GM12878 (cell line): ENCODE data around the gene GDNF.

Experiments used
- CBX3 ChIP-seq: fragments of 200-600 bp; sonication (generic); IDR thresholded peaks from 2 replicates; pipeline ENCODE4 v1.6.1; 2016; ENCODE audit warnings: low read depth, borderline replicate concordance
- POLR2A ChIP-seq: IDR thresholded peaks from 2 replicates; pipeline ENCODE4 v1.6.1; 2011; ENCODE audit warnings: low read depth, mild to moderate bottlenecking, low read length
- POLR2AphosphoS2 ChIP-seq: IDR thresholded peaks from 2 replicates; pipeline ENCODE4 v1.6.1; 2011; ENCODE audit warnings: low read depth, mild to moderate bottlenecking, low read length, improper control_type of control experiment, moderate library complexity
- TAF1 ChIP-seq: IDR thresholded peaks from 2 replicates; pipeline ENCODE4 v1.6.1; 2011; ENCODE audit warnings: mild to moderate bottlenecking, low read depth, low read length, borderline replicate concordance
- TF ChIP-seq, protein P1 (sequence below): IDR thresholded peaks from 2 replicates; pipeline ENCODE4 v1.6.1; 2011; ENCODE audit warnings: borderline replicate concordance, low read depth, mild to moderate bottlenecking, moderate library complexity, low read length; ENCODE audit not compliant: insufficient read depth, poor library complexity, severe bottlenecking
- TF ChIP-seq, protein P2 (sequence below): fragments of 450-650 bp; IDR thresholded peaks from 2 replicates; pipeline ENCODE4 v1.6.1; 2016; ENCODE audit warnings: mild to moderate bottlenecking
- TF ChIP-seq, protein P3 (sequence below), 3 experiments: IDR thresholded peaks in 2 of 3; conservative IDR thresholded peaks in 1 of 3; 2 replicates each; pipeline ENCODE4 v1.5.1; 2011; ENCODE audit warnings: low read depth in 3 of 3, low read length in 3 of 3, mild to moderate bottlenecking in 3 of 3, control low read depth in 2 of 3, moderate library complexity in 2 of 3, inconsistent platforms in 1 of 3, mixed read lengths in 1 of 3; ENCODE audit not compliant: control insufficient read depth in 2 of 3, insufficient read depth in 1 of 3; ENCODE audit errors: extremely low read depth in 1 of 3
- TF ChIP-seq, protein P4 (sequence below): IDR thresholded peaks from 2 replicates; pipeline ENCODE4 v1.6.1; 2012; ENCODE audit warnings: low read depth, low read length, improper control_type of control experiment

DNA sequence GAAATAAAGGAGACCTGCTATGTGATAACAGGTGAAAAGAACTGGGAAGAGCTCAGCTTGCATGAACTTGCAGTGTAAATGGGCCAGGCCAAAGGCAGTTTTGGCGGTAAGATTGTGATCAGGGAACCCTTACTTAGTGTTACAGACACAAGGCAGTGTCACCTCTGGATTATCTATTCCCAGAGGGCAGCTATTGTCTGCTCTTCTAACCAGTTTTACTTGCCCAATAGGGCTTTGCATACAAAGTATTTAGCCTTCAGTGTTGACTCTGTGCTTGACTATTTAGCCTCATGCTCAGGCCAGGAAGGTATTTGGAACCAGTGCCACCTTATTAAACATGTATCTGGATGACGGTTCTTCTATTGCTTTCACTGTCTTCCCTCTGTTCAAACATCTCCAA lies 38.3 kb downstream of the GDNF start:
- TF ChIP-seq POLR2A, result no peak
- TF ChIP-seq, protein P1, sequence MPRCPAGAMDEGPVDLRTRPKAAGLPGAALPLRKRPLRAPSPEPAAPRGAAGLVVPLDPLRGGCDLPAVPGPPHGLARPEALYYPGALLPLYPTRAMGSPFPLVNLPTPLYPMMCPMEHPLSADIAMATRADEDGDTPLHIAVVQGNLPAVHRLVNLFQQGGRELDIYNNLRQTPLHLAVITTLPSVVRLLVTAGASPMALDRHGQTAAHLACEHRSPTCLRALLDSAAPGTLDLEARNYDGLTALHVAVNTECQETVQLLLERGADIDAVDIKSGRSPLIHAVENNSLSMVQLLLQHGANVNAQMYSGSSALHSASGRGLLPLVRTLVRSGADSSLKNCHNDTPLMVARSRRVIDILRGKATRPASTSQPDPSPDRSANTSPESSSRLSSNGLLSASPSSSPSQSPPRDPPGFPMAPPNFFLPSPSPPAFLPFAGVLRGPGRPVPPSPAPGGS, result no peak
- TF ChIP-seq, protein P2, sequence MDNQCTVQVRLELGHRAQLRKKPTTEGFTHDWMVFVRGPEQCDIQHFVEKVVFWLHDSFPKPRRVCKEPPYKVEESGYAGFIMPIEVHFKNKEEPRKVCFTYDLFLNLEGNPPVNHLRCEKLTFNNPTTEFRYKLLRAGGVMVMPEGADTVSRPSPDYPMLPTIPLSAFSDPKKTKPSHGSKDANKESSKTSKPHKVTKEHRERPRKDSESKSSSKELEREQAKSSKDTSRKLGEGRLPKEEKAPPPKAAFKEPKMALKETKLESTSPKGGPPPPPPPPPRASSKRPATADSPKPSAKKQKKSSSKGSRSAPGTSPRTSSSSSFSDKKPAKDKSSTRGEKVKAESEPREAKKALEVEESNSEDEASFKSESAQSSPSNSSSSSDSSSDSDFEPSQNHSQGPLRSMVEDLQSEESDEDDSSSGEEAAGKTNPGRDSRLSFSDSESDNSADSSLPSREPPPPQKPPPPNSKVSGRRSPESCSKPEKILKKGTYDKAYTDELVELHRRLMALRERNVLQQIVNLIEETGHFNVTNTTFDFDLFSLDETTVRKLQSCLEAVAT, result no peak
- TF ChIP-seq TAF1, result no peak
- TF ChIP-seq, protein P3, sequence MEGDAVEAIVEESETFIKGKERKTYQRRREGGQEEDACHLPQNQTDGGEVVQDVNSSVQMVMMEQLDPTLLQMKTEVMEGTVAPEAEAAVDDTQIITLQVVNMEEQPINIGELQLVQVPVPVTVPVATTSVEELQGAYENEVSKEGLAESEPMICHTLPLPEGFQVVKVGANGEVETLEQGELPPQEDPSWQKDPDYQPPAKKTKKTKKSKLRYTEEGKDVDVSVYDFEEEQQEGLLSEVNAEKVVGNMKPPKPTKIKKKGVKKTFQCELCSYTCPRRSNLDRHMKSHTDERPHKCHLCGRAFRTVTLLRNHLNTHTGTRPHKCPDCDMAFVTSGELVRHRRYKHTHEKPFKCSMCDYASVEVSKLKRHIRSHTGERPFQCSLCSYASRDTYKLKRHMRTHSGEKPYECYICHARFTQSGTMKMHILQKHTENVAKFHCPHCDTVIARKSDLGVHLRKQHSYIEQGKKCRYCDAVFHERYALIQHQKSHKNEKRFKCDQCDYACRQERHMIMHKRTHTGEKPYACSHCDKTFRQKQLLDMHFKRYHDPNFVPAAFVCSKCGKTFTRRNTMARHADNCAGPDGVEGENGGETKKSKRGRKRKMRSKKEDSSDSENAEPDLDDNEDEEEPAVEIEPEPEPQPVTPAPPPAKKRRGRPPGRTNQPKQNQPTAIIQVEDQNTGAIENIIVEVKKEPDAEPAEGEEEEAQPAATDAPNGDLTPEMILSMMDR (IDR thresholded peaks at IDR 0.05 in 2 of 3, conservative IDR thresholded peaks at IDR 0.05 in 1 of 3; ENCODE audit: control insufficient read depth in 2 of 3, extremely low read depth in 1 of 3, insufficient read depth in 1 of 3, low read depth in 3 of 3, low read length in 3 of 3), result no peak
- no peak for TF ChIP-seq CBX3
- TF ChIP-seq POLR2AphosphoS2, result no peak
- TF ChIP-seq, protein P4, sequence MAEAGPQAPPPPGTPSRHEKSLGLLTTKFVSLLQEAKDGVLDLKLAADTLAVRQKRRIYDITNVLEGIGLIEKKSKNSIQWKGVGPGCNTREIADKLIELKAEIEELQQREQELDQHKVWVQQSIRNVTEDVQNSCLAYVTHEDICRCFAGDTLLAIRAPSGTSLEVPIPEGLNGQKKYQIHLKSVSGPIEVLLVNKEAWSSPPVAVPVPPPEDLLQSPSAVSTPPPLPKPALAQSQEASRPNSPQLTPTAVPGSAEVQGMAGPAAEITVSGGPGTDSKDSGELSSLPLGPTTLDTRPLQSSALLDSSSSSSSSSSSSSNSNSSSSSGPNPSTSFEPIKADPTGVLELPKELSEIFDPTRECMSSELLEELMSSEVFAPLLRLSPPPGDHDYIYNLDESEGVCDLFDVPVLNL, result no peak
